GM15510 (cell line): ENCODE measurements around the gene PRELID2.

Source experiments
- POLR2A ChIP-seq: IDR thresholded peaks from 3 replicates; pipeline ENCODE4 v1.6.1; 2011; ENCODE audit warnings: borderline replicate concordance; ENCODE audit not compliant: insufficient read length; ENCODE audit errors: extremely low read depth

PRELID2 gene

GRCh38 chr5:145723516-145723915, 111.6 kb downstream of the PRELID2 start:
- no peak for TF ChIP-seq POLR2A

- TF ChIP-seq POLR2A: no peak
Observed at GRCh38 chr5:145718956-145719355, 116.2 kb downstream of the PRELID2 start.

GRCh38 chr5:145715412-145715811, 119.7 kb downstream of the PRELID2 start:
- TF ChIP-seq POLR2A: no peak

GRCh38 chr5:145712245-145712644, 122.9 kb downstream of the PRELID2 start:
- no peak for TF ChIP-seq POLR2A

- no peak for TF ChIP-seq POLR2A
Observed at GRCh38 chr5:145711417-145711816, 123.7 kb downstream of the PRELID2 start.
